GM18951 (cell line): Measurements from ENCODE around the gene DET1.
"Not testable (repeated sequence)": the region's sequence is repeated elsewhere in the genome, so short reads cannot be mapped to it uniquely, and the experiment has no call there.

Source experiments
- POLR2A ChIP-seq: IDR thresholded peaks from 4 replicates; pipeline ENCODE4 v1.6.1; 2011; ENCODE audit warnings: mild to moderate bottlenecking; ENCODE audit not compliant: insufficient read length, insufficient read depth; ENCODE audit errors: extremely low read depth
- in situ Hi-C: fragments of 300-500 bp; cut with MboI; formaldehyde crosslinking; loops from one replicate; pipeline ENCODE4 v1.12.0; 2022; ENCODE audit warnings: low sequenced_read_pairs, mixed read lengths, inconsistent platforms; ENCODE audit not compliant: unreplicated experiment

Gene DET1

DNA sequence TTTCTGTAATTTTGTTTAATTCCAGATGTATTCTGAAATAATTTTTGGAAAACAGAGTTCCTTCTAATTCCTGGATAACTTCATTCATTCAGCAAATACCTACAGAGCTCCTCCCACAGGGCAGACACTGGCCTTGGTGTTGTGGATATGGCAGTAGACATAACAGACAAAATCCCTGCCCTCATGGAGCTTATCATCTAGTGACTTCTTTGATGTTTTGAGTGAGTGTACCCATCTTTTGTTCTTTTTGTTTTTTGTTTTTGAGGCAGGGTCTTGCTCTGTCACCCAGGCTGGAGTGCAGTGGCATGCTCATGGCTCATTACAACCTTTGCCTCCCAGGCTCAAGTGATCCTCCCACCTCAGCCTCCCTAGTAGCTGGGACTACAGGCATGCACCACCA, 21.1 kb downstream of the DET1 start:
- in situ Hi-C loops: no loop called here
- TF ChIP-seq POLR2A: no peak

DNA sequence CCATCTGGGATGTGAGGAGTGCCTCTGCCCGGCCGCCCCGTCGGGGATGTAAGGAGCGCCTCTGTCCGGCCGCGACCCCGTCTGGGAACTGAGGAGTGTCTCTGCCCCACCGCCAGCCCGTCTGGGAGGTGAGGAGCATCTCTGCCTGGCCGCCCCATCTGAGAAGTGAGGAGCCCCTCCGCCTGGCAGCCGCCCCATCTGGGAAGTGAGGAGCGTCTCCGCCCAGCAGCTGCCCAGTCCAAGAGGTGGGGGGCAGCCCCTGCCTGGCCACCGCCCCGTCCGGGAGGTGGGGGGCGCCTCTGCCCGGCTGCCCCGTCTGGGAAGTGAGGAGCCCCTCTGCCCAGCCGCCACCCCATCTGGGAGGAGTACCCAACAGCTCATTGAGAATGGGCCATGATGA, 22.4 kb downstream of the DET1 start:
- in situ Hi-C loops: not testable (repeated sequence)

- in situ Hi-C loops: no loop called here
These were observed 27.6 kb downstream of the DET1 start for GRCh38 chr15:88518903-88519302.

GRCh38 chr15:88513195-88513594, 33.3 kb downstream of the DET1 start:
- no peak for TF ChIP-seq POLR2A
- in situ Hi-C loops: no loop called here

More at GRCh38 chr15:88518903-88519302, 27.6 kb downstream of the DET1 start:
- TF ChIP-seq POLR2A: no peak

DNA sequence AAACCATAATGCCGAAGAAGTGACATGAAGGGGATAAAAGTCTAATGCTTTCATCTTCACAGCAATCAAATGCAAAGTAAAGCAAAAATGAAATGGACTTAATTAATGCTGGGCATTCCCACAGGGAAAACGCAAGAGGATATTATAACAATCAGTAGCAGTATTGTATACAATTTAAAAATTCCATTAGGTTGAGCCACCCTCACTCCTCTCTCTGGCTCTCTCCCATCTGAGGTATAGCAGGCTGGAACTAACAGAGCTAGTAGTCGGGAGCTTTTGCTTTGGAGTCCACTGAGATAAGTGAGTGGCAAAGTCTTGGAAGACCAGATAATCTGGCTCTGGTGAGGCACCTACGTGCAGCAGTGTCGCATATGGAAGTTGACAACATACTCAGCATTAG, 33.9 kb downstream of the DET1 start:
- in situ Hi-C loops: no loop called here
- TF ChIP-seq POLR2A: no peak

DNA sequence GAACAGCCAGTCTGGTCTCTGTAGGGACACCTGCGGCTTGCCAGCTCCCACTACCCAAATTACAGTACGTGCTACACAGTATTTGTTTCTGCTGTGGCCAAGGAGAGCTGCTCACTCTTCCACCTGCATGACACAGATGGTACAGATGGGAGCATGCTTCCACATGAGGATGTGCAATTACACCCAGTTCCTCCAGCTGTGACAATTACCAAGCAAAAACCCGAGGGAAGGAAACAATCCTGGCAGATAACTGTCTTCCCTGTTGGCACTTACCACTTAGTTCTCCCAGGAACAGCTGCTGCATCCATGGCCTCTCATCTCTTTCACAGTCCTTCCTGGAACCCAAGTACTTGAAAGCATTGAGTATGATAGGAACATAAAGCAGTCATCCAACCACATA, 34.4 kb downstream of the DET1 start:
- no peak for TF ChIP-seq POLR2A
- in situ Hi-C loops: no loop called here

DNA sequence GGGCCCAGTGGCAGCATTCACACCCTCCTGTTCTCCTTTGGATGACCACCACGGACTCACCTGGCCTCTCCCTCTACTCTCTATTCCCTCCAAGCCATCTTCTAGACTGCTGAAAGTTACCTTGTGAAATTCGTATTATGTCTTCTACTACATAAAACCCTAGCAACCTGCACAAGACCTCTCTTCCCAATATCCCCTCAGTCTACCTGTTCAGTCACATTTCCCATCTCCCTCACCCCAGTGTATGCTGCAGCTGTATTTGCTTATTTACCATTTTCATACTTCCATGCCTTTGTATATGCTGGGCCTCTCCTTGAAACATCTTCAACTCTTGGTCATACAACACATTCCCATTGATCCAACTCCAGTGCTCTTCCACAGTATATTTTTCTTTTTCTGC, 35.3 kb downstream of the DET1 start:
- no peak for TF ChIP-seq POLR2A
- in situ Hi-C loops: no loop called here

DNA sequence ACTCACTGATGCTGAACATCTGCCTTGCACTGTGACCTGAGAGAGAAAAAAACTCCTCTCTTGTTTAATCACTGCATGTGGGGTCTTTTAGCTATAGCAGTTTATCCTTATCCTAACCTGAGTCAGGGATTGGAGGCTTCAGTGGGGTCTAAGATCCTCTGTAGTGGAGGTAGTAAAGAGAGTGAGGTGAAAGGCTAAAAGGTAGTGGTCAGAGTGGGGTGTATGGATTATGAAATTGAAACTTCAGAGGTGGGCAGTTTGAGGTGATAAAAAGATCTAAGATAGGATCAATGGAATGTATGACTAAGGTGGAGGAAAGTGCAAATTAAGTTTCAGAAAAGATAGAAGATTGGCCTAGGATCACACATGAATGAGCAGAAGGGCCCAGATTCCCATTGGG, 36.5 kb downstream of the DET1 start:
- in situ Hi-C loops: no loop called here
- TF ChIP-seq POLR2A: no peak

DNA sequence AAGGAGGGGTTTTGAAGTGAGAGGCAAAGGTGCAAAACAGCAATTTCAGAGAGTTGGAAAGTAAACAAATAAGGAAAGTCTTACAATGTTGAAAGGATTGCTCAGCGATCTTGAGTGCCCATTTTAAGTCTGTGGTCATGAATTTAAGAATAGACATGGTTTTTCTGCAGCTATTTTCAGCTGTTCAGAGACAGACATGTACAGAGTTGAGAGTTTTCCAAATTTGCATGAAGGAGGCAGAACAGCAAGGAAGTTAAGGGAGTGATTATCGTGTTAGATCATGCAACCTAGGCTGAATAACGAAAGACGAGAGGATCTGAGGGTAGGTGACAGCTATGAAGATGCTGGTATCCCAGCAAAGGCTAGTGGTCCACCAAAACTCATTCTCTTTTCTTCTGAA, 37.2 kb downstream of the DET1 start:
- TF ChIP-seq POLR2A: no peak
- in situ Hi-C loops: no loop called here

DNA sequence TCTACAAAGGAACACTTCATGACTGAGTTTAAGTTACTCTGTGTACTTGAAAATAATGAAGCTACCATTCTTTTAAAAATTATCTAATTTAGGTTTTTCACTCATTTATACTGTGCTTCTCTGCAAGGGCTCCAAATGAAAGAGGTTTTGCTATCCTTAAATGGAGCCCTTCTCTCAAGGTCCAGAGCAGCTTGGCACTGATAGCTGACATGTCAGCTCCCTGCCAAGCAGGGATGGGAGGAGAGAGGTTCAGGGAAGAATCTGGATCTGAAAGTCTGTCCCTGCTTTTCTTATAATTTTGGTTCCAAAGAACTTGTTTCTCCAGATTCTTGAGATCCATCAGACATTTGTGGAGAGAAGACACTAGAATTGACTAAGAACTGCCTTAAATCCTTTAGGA, 39.9 kb downstream of the DET1 start:
- no peak for TF ChIP-seq POLR2A
- in situ Hi-C loops: no loop called here

DNA sequence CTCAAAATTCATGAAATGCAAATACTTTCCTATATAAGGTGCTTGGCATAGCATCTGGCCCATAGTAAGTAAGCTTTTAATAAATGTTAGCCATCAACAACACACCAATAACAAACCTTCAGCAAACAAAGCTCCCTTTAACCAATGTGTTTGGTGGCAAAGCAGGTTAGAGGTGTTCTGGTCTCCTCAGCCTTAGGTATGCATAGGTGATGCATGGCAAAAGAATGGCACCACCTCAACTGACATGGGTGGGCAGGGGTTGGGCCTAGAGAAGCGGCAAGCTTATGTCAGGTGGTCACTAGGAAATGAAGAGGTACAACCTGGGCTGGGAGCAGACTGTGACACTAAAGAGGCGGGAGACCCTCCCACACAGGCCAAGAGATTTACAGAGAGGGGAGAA, 40.8 kb downstream of the DET1 start:
- in situ Hi-C loops: no loop called here
- no peak for TF ChIP-seq POLR2A

- no peak for TF ChIP-seq POLR2A
- in situ Hi-C loops: no loop called here
These were observed 42.0 kb downstream of the DET1 start for GRCh38 chr15:88504445-88504844.

DNA sequence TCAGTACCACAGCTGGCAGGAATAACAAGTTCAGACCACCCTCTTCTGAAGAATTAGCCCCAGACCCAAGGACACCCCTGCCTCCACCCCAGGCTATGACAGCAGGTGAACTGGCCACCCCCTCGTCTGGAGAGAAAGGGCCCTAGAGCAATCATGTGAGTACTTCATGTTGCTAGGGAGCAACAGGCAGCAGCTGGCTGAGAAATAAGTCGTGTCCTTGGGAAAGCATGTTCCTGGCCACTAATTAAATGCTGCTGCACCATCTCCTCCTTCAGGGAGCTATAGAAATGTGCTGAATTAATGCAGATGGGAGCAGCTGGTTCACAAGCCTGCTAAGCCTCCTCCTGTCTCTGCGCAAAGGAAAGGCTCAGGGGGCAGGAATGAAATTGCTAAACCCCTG, 47.5 kb downstream of the DET1 start:
- no peak for TF ChIP-seq POLR2A
- in situ Hi-C loops: no loop called here

DNA sequence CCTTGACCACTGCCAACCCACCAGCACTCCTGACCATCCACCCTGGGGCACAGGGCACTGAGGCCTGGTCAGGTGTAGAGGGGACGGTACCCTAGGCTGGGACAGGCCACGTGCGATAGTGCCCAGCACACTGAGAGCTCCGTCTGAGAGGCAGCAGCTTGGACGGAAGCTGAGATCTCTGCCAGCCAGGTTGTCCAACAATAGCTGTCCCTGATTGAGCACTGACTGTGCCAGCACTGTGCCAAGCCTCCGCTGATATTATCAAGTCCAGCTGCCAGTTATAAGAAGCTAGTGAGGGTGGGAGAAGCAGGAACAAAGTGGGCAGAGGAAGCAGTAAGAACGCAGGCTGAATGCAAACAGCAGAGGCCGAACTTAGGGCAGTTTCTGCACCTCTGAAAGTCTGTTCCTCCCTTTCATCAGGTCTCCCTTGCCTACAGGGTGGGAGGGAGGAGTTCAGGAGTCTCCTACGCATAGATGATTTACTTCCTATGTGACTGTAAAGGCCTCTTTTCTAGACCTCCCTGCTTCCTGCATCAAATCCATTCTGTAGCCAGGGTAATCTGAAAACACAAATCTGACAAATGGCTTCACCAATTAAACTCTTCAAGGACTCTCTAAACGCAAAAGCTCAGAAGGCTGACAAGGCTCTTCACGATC, 49.2 kb downstream of the DET1 start:
- in situ Hi-C loops: no loop called here
- no peak for TF ChIP-seq POLR2A

DNA sequence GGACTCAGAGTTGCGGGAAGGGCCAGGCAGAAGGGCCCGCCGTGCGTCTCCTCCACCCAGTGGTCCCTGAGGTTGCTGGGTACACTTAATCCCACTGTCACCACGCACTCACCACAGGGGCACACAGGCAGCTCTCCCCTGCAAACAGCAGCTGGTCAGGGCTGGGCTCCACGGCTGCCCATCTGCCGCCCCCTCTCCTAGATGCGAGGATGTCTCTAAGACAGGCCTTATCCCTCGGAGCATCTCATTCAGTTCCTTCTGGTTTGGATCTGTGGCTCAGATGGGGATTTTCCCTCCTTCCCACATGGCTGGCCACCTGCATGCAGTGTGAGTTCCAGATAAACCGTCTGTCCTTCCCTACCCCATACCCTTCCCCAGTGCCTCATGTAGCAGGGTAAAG, 52.6 kb downstream of the DET1 start:
- in situ Hi-C loops: no loop called here
- TF ChIP-seq POLR2A: no peak
